NAMALWA (cell line): ENCODE results near the gene SLC30A3.
"Not testable (repeated sequence)": the region's sequence is repeated elsewhere in the genome, so short reads cannot be mapped to it uniquely, and the experiment has no call there.

Experiments used
- DNase-seq: peaks from one replicate; pipeline ENCODE4 v3.0.0-alpha.2; 2015; ENCODE audit warnings: low spot score

The SLC30A3 gene

DNA sequence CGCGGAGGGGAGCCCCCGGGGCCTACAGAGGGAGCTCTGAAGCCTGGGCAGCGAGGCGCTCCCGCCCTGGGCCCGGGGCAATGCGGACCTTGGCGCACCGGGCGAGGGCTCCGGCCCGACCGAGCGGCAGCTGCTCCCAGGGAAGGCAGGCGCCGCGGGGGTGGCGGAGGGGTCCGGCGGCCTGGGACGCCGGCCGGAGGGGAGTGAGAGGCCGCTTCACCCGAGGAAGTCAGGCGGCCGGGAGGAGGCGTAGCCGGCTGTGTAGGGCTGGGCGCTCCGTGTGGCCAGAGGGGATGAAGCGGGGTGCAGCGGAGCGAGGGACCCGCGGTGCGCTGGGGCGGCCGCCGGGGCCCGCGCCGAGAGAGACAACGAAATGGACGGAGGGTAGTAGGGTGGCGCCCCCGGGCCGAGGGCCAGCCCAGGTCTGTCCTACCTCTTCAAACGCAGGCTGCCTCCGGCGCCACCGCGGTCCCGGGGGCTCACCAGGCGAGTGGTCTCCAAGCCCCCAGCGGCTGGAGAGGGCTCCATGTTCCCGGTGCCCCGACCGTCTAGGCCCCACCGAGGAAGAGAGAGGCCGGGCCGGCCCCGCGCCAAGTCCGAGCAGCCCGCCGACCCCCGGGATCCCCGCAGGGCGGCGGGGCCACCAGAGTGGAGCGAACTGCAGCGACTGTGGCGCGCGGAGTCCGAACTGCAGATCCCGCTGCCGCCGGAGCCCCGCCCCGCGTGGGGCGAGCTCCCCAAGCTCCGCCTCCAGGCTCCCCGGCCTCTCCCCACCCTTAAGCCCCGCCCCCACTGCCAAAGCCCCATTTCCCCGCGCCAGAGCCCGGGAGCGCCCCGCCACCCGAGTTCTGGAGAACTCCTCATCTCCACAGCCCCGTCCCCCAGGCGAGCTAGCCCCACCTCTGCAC, at the start of gene SLC30A3:
Gene SLC30A3, minus strand, starts transcription at position 669 of the 908 bp plus-strand sequence. Its CDS starts 141 bp downstream, at position 528.
- no peak for DNase-seq

DNA sequence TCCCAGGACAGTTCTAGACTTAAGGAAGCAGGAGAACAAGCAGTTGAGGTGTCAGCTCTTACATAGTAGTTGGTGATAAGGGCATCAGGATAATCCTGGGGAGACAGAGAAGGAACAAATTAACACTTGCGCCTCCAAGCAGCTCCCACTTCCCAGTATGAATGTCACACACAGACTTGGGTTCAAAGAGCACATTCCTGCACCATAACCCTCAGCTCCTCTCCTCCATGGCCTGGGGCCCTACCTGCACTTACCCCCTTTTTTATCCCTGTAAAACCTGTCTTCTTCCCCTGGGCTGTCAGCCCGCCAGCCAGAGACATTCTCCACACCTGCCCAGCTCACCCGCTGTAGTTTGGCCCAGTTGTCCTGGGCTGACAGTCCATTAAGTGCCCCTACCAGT, 49.3 kb upstream of the SLC30A3 start:
- no peak for DNase-seq

GRCh38 chr2:27309651-27310050, 46.8 kb upstream of the SLC30A3 start:
- no peak for DNase-seq

- no peak for DNase-seq
These were observed 45.6 kb upstream of the SLC30A3 start, which contains the start of gene UCN for GRCh38 chr2:27308359-27308881. UCN (minus strand) TSS chr2:27308445; CDS start chr2:27307895, 550 bp downstream.

- DNase-seq: no peak
These were observed 44.9 kb upstream of the SLC30A3 start for GRCh38 chr2:27307545-27308358.

DNA sequence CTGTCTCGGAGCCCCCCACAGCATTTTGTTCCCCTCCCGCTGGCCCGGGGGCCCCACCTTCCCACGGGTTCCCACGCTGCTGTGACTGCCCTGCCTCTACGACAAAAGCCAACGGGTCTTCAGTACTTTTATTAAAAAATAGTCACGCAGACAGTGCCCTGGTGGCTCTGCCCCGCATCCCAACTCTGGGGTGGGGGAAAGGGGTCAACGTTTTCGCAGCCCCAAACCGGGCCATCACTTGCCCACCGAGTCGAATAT, 44.4 kb upstream of the SLC30A3 start:
- DNase-seq: no peak

GRCh38 chr2:27306573-27307286, 43.9 kb upstream of the SLC30A3 start:
- no peak for DNase-seq

DNA sequence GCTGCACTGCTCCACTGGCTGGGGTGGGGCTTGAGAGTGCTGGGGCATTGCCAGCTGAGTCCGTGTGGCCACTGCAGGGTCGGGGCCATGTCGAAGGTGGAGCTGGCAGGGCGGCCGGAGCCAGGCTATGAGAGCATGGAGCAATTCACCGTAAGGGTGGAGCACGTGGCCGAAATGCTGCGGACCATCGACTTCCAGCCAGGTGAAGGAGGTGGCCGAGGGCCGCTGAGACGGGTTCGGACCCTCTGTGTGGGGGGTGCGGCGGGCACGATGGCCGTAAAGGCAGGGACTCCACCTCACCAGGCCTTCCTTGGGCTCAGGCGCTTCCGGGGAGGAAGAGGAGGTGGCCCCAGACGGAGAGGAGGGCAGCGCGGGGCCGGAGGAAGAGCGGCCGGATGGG, 43.3 kb upstream of the SLC30A3 start:
- no peak for DNase-seq

DNA sequence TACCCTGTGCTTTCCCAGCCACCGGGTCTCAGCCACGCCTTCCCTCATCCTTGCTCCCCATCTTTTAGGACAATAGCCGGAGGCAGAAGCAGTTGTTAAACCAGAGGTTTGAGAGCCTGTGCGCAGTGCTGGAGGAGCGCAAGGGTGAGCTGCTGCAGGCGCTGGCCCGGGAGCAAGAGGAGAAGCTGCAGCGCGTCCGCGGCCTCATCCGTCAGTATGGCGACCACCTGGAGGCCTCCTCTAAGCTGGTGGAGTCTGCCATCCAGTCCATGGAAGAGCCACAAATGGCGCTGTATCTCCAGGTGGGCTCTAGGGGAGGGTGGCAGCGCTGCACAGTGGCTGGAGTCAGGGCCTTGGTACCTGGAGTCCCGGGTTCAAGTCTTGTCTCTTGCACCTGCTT, 42.7 kb upstream of the SLC30A3 start:
- no peak for DNase-seq

- DNase-seq: no peak
These were observed 41.8 kb upstream of the SLC30A3 start for GRCh38 chr2:27304488-27305240.

DNA sequence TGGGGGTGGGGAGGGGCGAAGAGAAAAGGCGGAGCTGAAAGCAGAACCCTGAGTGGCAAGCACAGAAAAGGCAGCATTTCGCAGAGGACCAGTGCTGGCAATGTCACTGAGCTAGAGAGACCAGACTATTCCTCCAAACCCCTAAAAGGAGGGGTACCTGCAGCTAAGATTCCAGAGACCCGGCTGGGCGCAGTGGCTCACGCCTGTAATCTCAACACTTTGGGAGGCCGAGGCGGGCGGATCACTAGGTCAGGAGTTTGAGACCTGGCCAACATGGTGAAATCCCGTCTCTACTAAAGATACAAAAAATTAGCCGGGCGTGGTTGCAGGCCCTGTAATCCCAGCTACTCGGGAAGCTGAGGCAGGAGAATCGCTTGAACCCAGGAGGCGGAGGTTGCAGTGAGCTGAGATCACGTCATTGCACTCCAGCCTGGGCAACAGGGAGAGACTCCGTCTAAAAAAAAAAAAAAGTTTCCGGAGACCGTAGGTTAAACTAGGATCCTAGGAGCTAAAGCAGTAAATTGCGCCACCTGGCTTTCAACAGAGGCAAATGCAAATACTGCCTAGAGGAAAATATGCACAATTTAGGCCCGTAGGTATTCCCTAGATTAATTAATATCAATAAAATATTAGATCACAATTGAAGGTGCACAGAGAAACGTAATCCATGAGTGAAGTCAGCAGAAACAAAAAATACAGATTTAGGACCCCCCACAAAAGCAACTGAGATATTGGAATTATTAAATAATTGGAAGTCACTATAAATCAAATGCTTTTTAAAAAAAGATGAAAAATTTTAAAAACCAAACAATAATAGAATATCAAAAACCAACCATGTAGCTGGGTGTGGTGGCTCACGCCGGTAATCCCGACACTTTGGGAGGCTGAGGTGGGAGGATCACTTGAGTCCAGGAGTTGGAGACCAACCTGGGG, 40.5 kb upstream of the SLC30A3 start:
- DNase-seq: peak; percentile 77

DNA sequence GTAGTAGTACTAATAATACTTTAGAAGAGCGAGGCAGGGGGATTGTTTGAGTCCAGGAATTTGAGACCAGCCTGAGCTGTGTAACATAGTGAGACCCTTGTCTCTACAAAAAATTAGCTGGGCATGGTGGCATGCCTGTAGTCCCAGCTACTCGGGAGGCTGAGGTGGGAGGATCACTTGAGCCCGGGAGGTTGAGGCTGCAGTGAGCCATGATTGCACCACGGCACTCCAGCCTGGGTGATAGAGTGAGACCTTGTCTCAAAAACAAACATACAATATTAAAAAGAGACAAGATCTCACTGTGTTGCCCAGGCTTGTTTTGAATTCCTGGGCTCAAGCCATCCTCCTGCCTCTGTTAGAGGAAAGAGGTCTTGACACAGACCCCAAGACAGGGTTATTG, 37.8 kb upstream of the SLC30A3 start:
- DNase-seq: not testable (repeated sequence)

DNA sequence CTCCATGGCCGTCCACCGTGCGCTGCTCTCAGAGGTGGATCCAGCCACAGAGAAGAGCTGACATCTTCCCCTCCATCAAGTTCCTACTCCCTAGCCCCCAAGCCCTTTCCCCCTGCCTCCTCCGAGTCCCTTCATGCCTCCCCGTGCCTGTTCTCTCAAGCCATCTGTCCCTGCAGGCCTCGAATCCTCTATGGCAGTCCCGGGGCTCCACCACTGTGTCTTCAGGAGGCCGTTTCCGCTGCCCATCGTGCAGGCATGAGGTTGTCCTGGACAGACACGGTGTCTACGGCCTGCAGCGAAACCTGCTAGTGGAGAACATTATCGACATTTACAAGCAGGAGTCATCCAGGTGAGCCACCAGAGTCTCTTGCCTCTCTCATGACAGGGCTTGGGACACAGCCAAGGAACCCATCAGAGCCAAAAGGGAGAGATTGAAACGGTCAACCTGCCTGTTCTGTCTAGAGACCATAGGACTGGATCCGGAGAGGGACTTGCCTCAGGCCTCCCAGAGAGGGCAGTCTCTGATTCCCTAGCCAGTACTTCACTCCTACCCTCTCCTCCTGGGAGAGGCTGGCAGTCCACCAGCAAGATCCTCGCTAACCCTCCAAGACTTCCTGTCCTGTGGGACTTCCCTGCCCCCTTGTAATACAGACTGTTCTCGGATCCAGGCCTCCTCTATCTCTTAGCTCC, 35.7 kb upstream of the SLC30A3 start:
- no peak for DNase-seq

DNA sequence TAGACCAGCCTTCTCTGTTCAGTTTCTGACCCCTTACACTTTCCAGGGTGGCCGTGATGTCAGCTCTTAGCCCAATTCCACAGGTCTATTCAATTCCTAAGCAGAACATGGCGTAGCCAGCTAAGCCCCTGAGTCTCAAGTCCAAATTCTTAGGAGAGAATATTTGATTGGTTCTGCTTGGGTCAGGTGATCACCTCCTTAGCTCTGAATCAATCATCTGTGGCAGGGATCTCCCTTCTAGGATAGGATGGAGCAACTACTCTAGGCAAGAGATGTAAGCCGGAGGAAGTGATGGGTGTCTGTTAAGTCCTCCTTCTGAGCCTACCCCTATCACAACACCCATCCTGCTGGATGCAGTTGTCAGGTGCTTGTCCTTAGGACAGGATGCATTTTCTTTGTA, 34.3 kb upstream of the SLC30A3 start:
- DNase-seq: no peak

- DNase-seq: no peak
These were observed 33.6 kb upstream of the SLC30A3 start for GRCh38 chr2:27296481-27296880.

DNA sequence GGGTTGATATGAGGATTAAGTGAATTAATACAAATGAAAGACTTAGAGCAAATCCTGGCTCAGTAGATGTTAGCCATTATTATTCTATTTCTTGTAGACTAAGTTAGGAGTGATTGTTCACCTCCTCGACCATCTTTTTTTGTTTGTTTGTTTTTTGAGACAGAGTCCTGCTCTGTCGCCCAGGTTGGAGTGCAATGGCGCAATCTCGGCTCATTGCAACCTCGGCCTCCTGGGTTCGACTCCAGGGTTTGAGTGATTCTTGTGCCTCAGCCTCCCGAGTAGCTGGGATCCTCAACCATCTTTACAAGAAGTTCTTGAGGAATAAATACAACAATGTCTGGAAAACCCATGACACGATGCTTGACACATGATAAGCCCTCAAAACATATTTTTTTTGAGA, 32.1 kb upstream of the SLC30A3 start:
- DNase-seq: no peak

DNA sequence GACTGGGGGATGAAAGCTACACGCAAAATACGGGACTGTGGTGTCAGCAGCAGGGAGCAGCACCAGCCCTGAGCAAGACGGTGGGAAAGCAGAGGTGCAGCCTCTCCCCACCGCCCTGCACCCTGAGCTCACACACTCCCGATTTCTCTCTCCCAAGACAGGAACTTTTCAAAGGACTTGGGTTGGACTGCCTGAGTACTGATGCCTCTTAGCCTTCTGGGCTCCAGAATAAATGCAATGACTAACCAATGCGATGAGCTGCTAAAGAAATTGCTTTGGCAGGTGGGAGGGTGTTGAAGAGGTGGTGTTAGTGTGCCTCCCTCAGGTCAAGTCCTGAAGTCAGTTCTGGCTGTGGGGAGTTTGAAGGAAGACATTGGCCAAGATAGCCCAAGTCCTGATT, 29.0 kb upstream of the SLC30A3 start:
- peak; percentile 43 for DNase-seq

GRCh38 chr2:27290549-27290948, 27.7 kb upstream of the SLC30A3 start:
- peak; percentile 56 for DNase-seq

DNA sequence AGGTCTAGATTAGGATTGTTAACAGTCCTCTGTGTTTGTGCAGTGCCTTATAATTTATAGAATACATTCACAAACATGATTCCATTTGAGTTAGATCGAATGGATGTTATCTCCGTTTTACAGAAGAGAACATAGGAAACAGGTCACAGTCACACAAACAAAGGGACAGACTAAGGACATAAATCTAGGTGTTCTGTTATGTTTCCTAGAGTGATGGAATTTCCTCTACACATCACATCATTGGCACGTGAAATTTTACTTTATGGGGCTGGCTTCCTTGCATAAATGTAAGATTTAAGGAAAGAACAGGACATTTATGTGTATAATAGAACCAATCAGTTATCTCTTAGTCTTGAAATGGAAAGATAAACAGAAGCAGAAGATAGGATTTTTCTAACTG, 25.8 kb upstream of the SLC30A3 start:
- no peak for DNase-seq

- no peak for DNase-seq
These were observed 22.6 kb upstream of the SLC30A3 start for GRCh38 chr2:27285481-27285880.
